Peyer's patch (tissue), 4 donors: ENCODE measurements around the gene PMP22. TPM values are rescaled to one million over a fixed set of nuclear protein-coding genes. Genes with fewer than 3 reads are reported as not detected.

Experiments used
- DNase-seq, 3 donors: peaks; one replicate each; pipeline ENCODE4 v3.0.0-alpha.2; 2017 to 2019
- H3K27ac ChIP-seq, 4 donors: fragments of 200-600 bp; sonication (generic); one replicate each; pipeline ENCODE4 v1.5.1; 2016 to 2019
- H3K27me3 ChIP-seq, 2 donors: fragments of 200-600 bp; sonication (generic); one replicate each; pipeline ENCODE4 v1.5.1; 2019
- H3K36me3 ChIP-seq, 3 donors: fragments of 200-600 bp; sonication (generic); one replicate each; pipeline ENCODE4 v1.5.1; 2016 to 2019
- H3K4me1 ChIP-seq, 4 donors: fragments of 200-600 bp; sonication (generic); one replicate each; pipeline ENCODE4 v1.5.1; 2016 to 2019
- H3K4me3 ChIP-seq, 4 donors: fragments of 200-600 bp; sonication (generic); 1 replicate in 3 of 4; 2 replicates in 1 of 4; pipeline ENCODE4 v1.5.1; 2016 to 2019; ENCODE audit warnings: mild to moderate bottlenecking in 1 of 4
- H3K9me3 ChIP-seq, 4 donors: fragments of 200-600 bp; sonication (generic); one replicate each; pipeline ENCODE4 v1.5.1; 2016 to 2019; ENCODE audit warnings: mild to moderate bottlenecking in 1 of 4
- POLR2A ChIP-seq, 2 donors: fragments of 450-650 bp; IDR thresholded peaks; one replicate each; pipeline ENCODE4 v1.5.1; 2017; ENCODE audit warnings: antibody characterized with exemption in 2 of 2, mild to moderate bottlenecking in 2 of 2, moderate library complexity in 2 of 2
- total RNA-seq, 4 donors: library from RNA; depleted of rRNA; stranded (reverse); fragments of >200 nt; gene quantifications; one replicate each; pipeline ENCODE4 v1.1.0, GENCODE V29; 2016
- TF ChIP-seq, protein P1 (sequence below), 6 experiments: fragments of 450-650 bp in 4 of 6; fragments of 200-600 bp in 2 of 6; sonication (generic) in 1 of 6; IDR thresholded peaks; one replicate each; pipeline ENCODE4 v1.5.1; 2017 to 2019; ENCODE audit warnings: antibody characterized with exemption in 6 of 6, mild to moderate bottlenecking in 3 of 6, moderate library complexity in 1 of 6

Gene PMP22
- total RNA-seq, 4 donors from 2014 or later, result 37.1 to 474 (median 298) TPM

DNA sequence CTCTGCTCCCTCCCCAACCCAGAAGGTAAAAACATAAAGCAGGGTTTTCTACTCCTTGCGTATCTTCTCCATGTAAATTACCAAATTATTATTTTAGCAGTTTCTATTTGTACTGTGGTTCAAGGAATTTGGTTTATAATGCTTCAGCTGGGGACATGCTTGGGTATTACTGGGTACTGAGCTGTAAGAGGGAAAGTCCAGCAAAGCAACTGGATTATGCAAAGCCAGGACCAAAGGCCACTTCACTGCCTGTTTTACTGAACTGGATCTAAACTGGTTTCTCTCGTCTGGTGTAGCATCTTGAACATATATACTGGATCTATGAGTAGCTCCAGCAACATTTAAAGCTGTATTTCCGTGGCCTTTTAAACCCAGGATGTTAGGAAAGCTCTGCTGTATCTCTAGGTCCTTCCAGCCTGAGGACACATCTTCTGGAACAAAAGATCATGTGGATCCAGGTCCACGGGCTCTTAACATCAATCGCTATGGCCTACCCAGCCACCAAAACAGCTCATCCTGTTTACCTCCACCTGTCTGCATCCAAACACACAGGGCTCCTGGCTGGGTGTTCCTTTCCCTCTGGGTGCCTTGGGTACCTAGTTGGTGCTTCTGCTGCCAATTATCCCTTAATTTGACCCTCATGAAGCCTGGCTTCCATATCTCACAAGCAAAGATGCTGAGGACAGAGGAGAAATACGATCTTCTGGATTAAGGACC, 7.2 kb downstream of the PMP22 start:
- no peak for TF ChIP-seq POLR2A (IDR thresholded peaks at IDR 0.05)
- TF ChIP-seq, protein P1, sequence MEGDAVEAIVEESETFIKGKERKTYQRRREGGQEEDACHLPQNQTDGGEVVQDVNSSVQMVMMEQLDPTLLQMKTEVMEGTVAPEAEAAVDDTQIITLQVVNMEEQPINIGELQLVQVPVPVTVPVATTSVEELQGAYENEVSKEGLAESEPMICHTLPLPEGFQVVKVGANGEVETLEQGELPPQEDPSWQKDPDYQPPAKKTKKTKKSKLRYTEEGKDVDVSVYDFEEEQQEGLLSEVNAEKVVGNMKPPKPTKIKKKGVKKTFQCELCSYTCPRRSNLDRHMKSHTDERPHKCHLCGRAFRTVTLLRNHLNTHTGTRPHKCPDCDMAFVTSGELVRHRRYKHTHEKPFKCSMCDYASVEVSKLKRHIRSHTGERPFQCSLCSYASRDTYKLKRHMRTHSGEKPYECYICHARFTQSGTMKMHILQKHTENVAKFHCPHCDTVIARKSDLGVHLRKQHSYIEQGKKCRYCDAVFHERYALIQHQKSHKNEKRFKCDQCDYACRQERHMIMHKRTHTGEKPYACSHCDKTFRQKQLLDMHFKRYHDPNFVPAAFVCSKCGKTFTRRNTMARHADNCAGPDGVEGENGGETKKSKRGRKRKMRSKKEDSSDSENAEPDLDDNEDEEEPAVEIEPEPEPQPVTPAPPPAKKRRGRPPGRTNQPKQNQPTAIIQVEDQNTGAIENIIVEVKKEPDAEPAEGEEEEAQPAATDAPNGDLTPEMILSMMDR (IDR thresholded peaks at IDR 0.05), result no peak
- DNase-seq, result no peak
- H3K4me3 ChIP-seq, result peak overlapping the region in 3 of 4 donors; percentile 6 to 84 (median 35)
- H3K4me1 ChIP-seq, result peaks cover 0 to 42% (median 2%) of the 10 kb centered on the region in 4 donors
- H3K27me3 ChIP-seq, result no peaks in the 10 kb centered on the region
- peaks cover 0 to 65% (median 0%) of the 10 kb centered on the region in 3 donors for H3K36me3 ChIP-seq
- H3K27ac ChIP-seq, result peak overlapping the region; percentile 24 to 99 (median 52)
- H3K9me3 ChIP-seq, result no peaks in the 10 kb centered on the region

DNA sequence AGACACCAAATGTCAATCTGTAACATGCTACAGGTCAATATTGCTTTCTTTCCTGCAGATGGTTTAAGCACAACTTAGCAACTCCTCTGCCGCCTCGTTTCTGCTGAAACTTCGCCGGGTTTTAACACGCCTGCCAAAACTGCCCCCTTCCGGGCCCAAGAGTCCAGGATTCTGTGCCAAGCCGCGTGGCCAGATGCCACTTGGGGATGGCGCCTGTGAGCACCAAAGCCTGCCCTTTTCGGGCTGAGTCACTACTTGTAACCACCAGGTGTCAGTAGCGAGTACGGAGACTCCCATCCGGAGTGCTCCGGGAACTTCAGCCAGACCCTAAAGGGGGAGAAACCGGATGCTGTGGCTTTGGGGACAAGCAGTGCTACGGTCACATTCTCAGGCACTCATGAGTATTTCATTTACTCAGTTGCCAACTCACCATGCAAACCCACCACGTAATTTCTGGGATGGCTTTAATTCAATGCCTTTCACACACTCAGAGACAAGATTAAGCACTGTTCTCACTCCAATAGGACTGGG, 7.8 kb downstream of the PMP22 start:
- peaks cover 0 to 72% (median 0%) of the 10 kb centered on the region in 3 donors for H3K36me3 ChIP-seq

DNA sequence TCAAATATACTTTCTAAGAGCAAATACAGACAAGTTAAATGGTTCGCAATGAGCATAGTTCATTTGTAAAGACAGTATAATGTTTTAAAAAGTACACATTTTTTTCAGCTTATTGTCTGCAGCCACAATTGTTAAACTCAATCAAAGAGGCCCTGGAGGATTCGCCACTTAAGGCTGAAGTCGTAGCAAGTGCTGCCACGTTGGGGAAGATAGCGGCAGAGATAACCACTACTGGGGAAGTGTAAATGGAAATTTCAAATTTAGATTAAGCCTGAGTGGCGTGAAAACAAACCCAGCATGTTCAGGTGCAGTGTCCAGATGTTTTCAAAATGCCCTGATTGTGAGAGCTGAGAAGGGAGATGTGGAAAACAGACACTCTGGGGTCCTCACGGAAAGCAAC, 8.4 kb downstream of the PMP22 start:
- DNase-seq, result no peak
- H3K9me3 ChIP-seq, result no peaks in the 10 kb centered on the region
- no peaks in the 10 kb centered on the region for H3K27me3 ChIP-seq
- H3K27ac ChIP-seq, result peak overlapping the region in 2 of 4 donors; percentile 36 to 99
- H3K4me3 ChIP-seq, result peak overlapping the region in 1 of 4 donors; percentile 84
- TF ChIP-seq, protein P1 (IDR thresholded peaks at IDR 0.05), result no peak
- TF ChIP-seq POLR2A (IDR thresholded peaks at IDR 0.05), result no peak
- H3K4me1 ChIP-seq, result peaks cover 0 to 55% (median 2%) of the 10 kb centered on the region in 4 donors
- H3K36me3 ChIP-seq, result peaks cover 0 to 78% (median 0%) of the 10 kb centered on the region in 3 donors

More for the DNA sequence above, 7.8 kb downstream of the PMP22 start:
- Histone ChIP-seq H3K4me3 (peak overlapping the region in 3 of 4 donors; percentile 6 to 84 (median 35)), H3K27me3 (no peaks in the 10 kb centered on the region), H3K9me3 (no peaks in the 10 kb centered on the region), H3K27ac (peak overlapping the region; percentile 24 to 99 (median 52)), H3K4me1 (peaks cover 0 to 49% (median 2%) of the 10 kb centered on the region in 4 donors)
- DNase-seq, result peak; percentile 46 to 84 (median 70)
- TF ChIP-seq POLR2A (IDR thresholded peaks at IDR 0.05), result no peak
- TF ChIP-seq, protein P1 (IDR thresholded peaks at IDR 0.05), result peak; percentile 39 to 84 (median 77)

DNA sequence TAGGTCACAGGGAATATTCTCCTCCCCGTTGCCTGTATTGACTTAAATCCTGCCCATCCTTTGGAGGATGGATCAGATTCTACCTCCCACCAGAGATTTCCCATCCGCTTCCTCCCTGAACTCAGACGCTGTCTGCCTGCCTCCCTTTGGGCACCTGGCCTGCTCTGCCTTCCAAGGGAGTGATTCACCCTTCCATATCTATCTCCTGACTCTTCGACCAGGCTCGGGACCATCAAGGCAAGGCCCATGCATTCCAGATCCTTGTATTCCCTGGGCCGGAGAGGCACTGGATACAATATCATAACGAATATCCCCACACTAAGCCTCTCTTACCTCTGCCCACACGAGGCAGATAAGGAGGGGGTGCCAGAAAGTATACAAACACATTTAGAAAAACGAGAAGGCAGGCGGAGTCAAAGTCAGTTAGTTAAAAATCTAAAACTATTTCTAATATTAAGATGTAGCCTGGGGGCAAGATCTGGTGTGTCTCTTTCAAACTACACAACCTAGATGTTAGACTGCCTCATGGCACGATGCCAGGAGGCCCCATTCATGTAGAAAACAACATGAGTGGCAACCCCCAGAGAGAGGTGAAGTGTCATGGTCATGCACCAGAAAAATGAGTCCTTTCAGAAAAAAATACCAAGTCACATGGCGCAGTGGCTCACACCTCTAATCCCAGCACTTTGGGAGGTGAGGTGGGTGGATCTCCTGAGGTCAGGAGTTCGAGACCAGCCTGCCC, 9.2 kb downstream of the PMP22 start:
- Histone ChIP-seq H3K27ac (peak overlapping the region in 2 of 4 donors; percentile 25 to 37), H3K4me3 (no peak overlapping the region), H3K36me3 (peaks cover 0 to 86% (median 0%) of the 10 kb centered on the region in 3 donors), H3K9me3 (no peaks in the 10 kb centered on the region), H3K27me3 (no peaks in the 10 kb centered on the region), H3K4me1 (peaks cover 0 to 62% (median 2%) of the 10 kb centered on the region in 4 donors)
- TF ChIP-seq, protein P1 (IDR thresholded peaks at IDR 0.05), result no peak
- TF ChIP-seq POLR2A (IDR thresholded peaks at IDR 0.05), result no peak
- DNase-seq, result no peak

DNA sequence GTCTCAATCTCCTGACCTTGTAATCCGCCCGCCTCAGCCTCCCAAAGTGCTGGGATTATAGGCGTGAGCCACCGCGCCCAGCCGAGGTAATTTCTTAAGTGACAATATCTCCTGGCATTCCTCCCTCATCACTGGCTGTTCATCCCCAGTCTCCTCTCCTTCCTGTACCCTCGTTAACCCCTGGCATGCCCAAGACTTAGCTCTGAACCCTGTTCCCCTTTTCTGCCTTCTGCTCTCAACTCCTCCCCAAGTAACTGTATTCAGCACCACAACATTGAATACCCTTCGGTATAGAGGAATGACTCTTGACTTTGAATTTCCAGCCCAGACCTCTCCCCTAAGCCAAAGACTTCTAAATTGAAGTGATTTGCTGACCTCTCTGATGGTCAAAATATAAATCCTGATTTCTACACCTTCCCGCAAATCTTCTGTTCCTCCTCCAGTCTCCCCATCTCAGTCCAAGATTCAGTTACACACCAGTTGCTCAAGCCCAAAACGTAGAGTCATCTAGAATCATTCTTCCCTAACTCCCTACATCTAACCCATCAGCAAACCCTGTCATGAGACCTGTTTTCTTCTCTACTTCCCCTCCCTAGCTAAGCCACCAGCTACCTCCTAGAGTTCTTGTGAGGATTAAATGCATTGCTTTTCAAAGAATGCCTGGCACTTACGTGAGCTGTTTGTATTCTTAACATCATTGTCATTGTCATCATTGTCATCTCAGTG, 14.8 kb downstream of the PMP22 start:
- peak overlapping the region in 2 of 4 donors; percentile 28 to 30 for H3K27ac ChIP-seq
- DNase-seq, result no peak
- peaks cover 0 to 68% (median 0%) of the 10 kb centered on the region in 3 donors for H3K36me3 ChIP-seq
- H3K4me3 ChIP-seq, result no peak overlapping the region
- no peaks in the 10 kb centered on the region for H3K27me3 ChIP-seq
- H3K9me3 ChIP-seq, result no peaks in the 10 kb centered on the region
- H3K4me1 ChIP-seq, result peaks cover 0 to 48% (median 0%) of the 10 kb centered on the region in 4 donors
- TF ChIP-seq POLR2A (IDR thresholded peaks at IDR 0.05), result no peak
- TF ChIP-seq, protein P1 (IDR thresholded peaks at IDR 0.05), result no peak
